Panc1 (cell line): ENCODE data around the gene CADM1.

ENCODE experiments used
- CTCF ChIP-seq: fragments of 450-650 bp; IDR thresholded peaks from 2 replicates; pipeline ENCODE4 v1.5.1; 2017; ENCODE audit warnings: mild to moderate bottlenecking
- REST ChIP-seq, 2 experiments: IDR thresholded peaks; 2 replicates each; pipeline ENCODE4 v1.6.1; 2011 to 2012; ENCODE audit warnings: low read depth in 2 of 2, control low read depth in 1 of 2, low read length in 1 of 2, mild to moderate bottlenecking in 1 of 2, moderate library complexity in 1 of 2; ENCODE audit not compliant: insufficient read depth in 1 of 2

- TF ChIP-seq CTCF = no peak
- no peak for TF ChIP-seq REST (IDR thresholded peaks at IDR 0.05; ENCODE audit: insufficient read depth in 1 of 2, low read depth in 2 of 2, low read length in 1 of 2)
Measured at GRCh38 chr11:115290893-115291292, 213.3 kb downstream of the CADM1 start.
